Mammary microvascular endothelial cell (primary cell): Measurements from ENCODE around the gene PTF1A. TPM values are rescaled to one million over a fixed set of nuclear protein-coding genes. Genes with fewer than 3 reads are reported as not detected.

ENCODE experiments used
- total RNA-seq: library from RNA; depleted of rRNA; stranded (reverse); fragments of >200 nt; gene quantifications from 2 replicates; pipeline ENCODE4 v1.2.3, GENCODE V29; 2015

The PTF1A gene, protein sequence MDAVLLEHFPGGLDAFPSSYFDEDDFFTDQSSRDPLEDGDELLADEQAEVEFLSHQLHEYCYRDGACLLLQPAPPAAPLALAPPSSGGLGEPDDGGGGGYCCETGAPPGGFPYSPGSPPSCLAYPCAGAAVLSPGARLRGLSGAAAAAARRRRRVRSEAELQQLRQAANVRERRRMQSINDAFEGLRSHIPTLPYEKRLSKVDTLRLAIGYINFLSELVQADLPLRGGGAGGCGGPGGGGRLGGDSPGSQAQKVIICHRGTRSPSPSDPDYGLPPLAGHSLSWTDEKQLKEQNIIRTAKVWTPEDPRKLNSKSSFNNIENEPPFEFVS
- total RNA-seq: not detected in 2 replicates

DNA sequence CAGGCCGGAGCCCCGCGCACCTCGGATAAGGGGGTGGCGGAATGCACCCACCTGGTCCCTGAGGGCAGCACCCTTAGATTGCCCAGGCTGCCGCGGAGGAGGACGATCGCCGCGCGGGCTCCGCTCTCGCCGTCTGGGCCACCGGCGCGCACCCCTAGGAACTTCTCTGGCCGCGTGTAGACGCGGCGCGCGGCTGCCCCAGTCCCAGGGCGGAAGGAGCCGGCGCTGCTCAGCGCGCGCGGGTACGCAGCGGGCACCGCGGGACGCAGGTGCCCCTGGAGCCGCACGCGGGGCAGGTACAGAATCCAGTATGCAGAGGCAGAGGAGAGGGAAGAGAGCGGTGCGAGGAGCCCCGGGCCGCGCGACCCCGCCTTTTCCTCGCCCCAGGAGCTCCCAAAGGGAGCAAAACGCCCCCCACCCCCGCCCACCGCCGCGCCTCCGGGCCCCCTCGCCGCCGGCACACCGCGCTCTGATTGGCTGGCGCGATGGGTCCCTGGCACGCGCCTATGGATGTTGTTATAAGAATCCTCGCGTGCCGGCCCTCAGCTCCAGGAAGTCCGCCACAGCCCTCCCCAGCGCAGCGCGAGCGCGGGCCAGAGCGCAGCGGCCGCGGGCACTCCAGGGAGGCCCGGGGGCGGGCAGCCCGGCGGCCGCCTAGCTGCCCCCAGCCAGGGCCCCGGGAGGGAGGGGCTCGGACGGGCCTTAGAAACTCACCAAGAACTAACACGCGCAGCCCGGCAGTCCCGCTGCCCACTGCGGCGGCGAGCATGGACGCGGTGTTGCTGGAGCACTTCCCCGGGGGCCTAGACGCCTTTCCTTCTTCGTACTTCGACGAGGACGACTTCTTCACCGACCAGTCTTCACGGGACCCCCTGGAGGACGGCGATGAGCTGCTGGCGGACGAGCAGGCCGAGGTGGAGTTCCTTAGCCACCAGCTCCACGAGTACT, at the start of gene PTF1A:
TSS of gene PTF1A (plus strand) at position 549 of the 948 bp plus-strand sequence. CDS start at position 768, 219 bp downstream.

Other genes with a start within 250 kb of the PTF1A start
- 11.1 and 12.3 TPM in 2 replicates for gene MSRB2, start 96.7 kb upstream of the PTF1A start, total RNA-seq
- gene C10orf67, start 152.5 kb downstream of the PTF1A start, total RNA-seq: not detected in 2 replicates
- gene OTUD1, start 246.8 kb downstream of the PTF1A start, total RNA-seq: 4.2 TPM in 2 replicates